ENCODE measurements around the gene TRAPPC2L. TPM values are rescaled to one million over a fixed set of nuclear protein-coding genes. Genes with fewer than 3 reads are reported as not detected.

TRAPPC2L gene
- total and polyA plus RNA-seq, 12 donors = 37.5 to 63.3 (median 50.9) TPM

DNA sequence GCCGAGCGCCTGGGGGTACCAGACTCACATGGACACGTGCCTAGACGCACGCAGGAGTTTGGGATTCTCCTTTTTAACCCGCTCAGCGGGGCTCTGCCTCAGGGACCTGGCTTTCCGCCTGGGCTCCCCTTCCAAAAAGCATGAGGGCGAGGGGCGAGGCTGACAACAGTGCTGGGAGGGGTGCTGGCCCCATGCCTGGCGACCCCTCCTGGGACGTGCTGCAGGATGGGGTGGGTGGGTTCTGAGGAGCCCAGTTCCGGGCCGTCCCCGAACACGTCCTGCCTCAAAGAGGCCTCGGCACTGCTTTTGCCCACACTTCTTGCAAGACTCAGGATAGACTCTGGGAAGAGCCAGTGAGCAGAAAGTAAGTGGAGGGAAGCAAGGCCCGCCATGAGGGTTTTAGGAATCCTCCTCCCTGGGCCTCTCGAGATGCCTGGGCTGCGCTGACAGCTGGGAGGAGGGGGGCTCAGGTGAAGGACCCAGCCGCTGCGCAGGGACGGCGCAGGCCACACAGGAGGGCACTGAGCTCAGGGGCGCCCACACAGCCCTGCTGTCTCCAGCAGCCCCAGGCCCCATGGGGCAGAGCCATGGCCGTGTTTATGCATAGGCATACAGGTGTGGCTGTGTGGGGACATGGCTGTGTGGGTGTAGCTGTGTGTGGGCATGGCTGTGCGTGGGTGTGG is 24.9 kb downstream of the TRAPPC2L start:
- H3K27me3 ChIP-seq = peaks cover 0 to 14% (median 4%) of the 10 kb centered on the region in 7 donors
- H3K9me3 ChIP-seq = no peaks in the 10 kb centered on the region
- ATAC-seq = no peak
- H3K36me3 ChIP-seq = peaks cover 0 to 91% (median 28%) of the 10 kb centered on the region in 9 donors
- no peak overlapping the region for H3K4me3 ChIP-seq
- TF ChIP-seq, protein P1, sequence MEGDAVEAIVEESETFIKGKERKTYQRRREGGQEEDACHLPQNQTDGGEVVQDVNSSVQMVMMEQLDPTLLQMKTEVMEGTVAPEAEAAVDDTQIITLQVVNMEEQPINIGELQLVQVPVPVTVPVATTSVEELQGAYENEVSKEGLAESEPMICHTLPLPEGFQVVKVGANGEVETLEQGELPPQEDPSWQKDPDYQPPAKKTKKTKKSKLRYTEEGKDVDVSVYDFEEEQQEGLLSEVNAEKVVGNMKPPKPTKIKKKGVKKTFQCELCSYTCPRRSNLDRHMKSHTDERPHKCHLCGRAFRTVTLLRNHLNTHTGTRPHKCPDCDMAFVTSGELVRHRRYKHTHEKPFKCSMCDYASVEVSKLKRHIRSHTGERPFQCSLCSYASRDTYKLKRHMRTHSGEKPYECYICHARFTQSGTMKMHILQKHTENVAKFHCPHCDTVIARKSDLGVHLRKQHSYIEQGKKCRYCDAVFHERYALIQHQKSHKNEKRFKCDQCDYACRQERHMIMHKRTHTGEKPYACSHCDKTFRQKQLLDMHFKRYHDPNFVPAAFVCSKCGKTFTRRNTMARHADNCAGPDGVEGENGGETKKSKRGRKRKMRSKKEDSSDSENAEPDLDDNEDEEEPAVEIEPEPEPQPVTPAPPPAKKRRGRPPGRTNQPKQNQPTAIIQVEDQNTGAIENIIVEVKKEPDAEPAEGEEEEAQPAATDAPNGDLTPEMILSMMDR (IDR thresholded peaks at IDR 0.05) = no peak
- H3K4me1 ChIP-seq = peaks cover 10 to 20% (median 14%) of the 10 kb centered on the region in 9 donors
- no peak for DNase-seq
- intact Hi-C loops (cut with DNase I) = no loop called here
- WGBS, 2 donors = 71 to 81% methylated on average over 27 of the region's 27 CpGs
- no peak overlapping the region for H3K27ac ChIP-seq

DNA sequence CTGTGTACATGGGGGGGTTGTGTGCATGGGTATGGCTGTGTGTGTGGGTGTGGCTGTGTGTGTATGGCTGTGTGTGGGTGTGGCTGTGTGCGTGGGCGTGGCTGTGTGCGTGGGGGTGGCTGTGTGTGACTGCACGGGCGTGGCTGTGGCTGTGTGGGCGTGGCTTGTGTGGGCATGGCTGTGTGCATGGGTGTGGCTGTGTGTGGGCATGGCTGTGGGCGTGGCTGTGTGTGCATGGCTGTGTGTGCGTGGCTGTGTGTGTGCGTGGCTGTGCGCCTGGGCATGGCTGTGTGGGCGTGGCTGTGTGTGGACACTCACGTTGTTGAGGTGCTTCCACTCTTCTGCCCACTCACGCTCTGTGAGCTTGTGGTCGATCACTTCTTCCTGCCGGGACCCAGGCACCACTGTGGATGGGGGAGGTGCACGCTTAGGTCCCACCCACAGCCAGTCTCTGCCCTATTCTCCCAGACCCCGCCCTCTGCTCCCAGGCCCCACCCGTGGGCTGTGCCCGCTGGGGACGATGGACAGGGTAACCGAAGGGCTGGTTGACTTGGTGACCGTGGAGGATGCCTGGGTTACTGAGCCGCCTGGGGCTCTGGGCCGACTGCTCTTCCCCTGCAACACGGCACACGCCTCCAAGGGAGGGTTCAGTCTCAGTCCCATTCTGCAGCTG is 25.6 kb downstream of the TRAPPC2L start:
- intact Hi-C loops (cut with DNase I) = no loop called here
- DNase-seq = no peak
- WGBS, 2 donors = 89 to 90% methylated on average over 25 to 26 of the region's 26 CpGs
- no peaks in the 10 kb centered on the region for H3K9me3 ChIP-seq
- TF ChIP-seq, protein P1 (IDR thresholded peaks at IDR 0.05) = no peak
- peaks cover 0 to 14% (median 4%) of the 10 kb centered on the region in 7 donors for H3K27me3 ChIP-seq
- ATAC-seq = no peak
- H3K4me3 ChIP-seq = no peak overlapping the region
- H3K27ac ChIP-seq = no peak overlapping the region
- peaks cover 10 to 22% (median 21%) of the 10 kb centered on the region in 9 donors for H3K4me1 ChIP-seq
- H3K36me3 ChIP-seq = peaks cover 0 to 85% (median 28%) of the 10 kb centered on the region in 9 donors

GRCh38 chr16:88883117-88883895 is 26.4 kb downstream of the TRAPPC2L start:
- 95 to 96% methylated on average over 49 of the region's 49 CpGs for WGBS, 2 donors
- no peak for DNase-seq
- no peak for ATAC-seq
- TF ChIP-seq, protein P1 (IDR thresholded peaks at IDR 0.05) = no peak
- Histone ChIP-seq H3K36me3 (peaks cover 0 to 76% (median 28%) of the 10 kb centered on the region in 9 donors), H3K9me3 (no peaks in the 10 kb centered on the region), H3K4me3 (no peak overlapping the region), H3K4me1 (peaks cover 16 to 30% (median 29%) of the 10 kb centered on the region in 9 donors), H3K27ac (no peak overlapping the region), H3K27me3 (peaks cover 0 to 14% (median 4%) of the 10 kb centered on the region in 7 donors)
- intact Hi-C loops (cut with DNase I) = no loop called here

DNA sequence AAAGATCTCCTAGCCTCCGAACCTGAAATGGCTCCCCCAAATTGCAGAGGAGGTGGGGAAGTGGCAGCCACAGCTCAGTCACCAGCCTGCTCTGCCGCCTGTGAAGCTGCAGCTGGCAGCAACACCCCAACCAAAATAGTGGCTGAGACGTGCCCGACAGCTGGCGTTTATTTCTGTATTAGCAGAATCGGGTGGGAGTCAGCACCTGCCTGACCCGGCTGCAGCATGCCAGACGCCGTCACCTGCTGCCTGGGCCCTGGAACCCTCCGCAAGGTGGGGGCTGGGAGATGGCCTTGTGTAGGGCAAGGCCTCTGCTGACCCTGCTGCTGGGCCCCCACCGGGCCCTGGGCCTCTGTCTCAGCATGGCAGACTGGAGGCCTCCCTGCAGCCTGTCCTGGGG is 27.0 kb downstream of the TRAPPC2L start:
- Histone ChIP-seq H3K27ac (no peak overlapping the region), H3K4me1 (peaks cover 19 to 35% (median 33%) of the 10 kb centered on the region in 9 donors), H3K4me3 (no peak overlapping the region), H3K27me3 (peaks cover 0 to 13% (median 4%) of the 10 kb centered on the region in 7 donors), H3K9me3 (no peaks in the 10 kb centered on the region), H3K36me3 (peaks cover 0 to 70% (median 25%) of the 10 kb centered on the region in 9 donors)
- 74 to 81% methylated on average over 11 of the region's 11 CpGs for WGBS, 2 donors
- intact Hi-C loops (cut with DNase I) = no loop called here
- DNase-seq = no peak
- no peak for ATAC-seq
- TF ChIP-seq, protein P1 (IDR thresholded peaks at IDR 0.05) = no peak

All from heart right ventricle (tissue), 16 donors.